Smooth muscle cell (in vitro differentiated cells): ENCODE data around the gene CASZ1. TPM values are rescaled to one million over a fixed set of nuclear protein-coding genes. Genes with fewer than 3 reads are reported as not detected.

Source experiments
- DNase-seq: peaks from one replicate; lab custom pipeline; 2025; ENCODE audit not compliant: unreplicated experiment; lab: John Stamatoyannopoulos, UW
- H2AFZ ChIP-seq: fragments of 200-600 bp; sonication (generic); 2 replicates; pipeline ENCODE4 v1.6.0; 2016; ENCODE audit warnings: antibody characterized with exemption, low read depth, mild to moderate bottlenecking
- H3F3A ChIP-seq: fragments of 200-600 bp; sonication (generic); 2 replicates; pipeline ENCODE4 v1.6.0; 2017; ENCODE audit warnings: antibody characterized with exemption, low read depth
- H3K27ac ChIP-seq: fragments of 200-600 bp; sonication (generic); 2 replicates; pipeline ENCODE4 v1.5.1; 2016; ENCODE audit warnings: low read depth, mild to moderate bottlenecking
- H3K27me3 ChIP-seq: fragments of 200-600 bp; sonication (generic); 2 replicates; pipeline ENCODE4 v1.6.1; 2016; ENCODE audit warnings: low read depth, mild to moderate bottlenecking
- H3K36me3 ChIP-seq: fragments of 200-600 bp; sonication (generic); 2 replicates; pipeline ENCODE4 v1.5.1; 2016; ENCODE audit warnings: low read depth
- H3K4me1 ChIP-seq: fragments of 200-600 bp; sonication (generic); 2 replicates; pipeline ENCODE4 v1.5.1; 2016; ENCODE audit warnings: low read depth
- H3K4me2 ChIP-seq: fragments of 200-600 bp; sonication (generic); 2 replicates; pipeline ENCODE4 v1.6.0; 2016; ENCODE audit warnings: mild to moderate bottlenecking
- H3K4me3 ChIP-seq: fragments of 200-600 bp; sonication (generic); 2 replicates; pipeline ENCODE4 v1.5.1; 2016; ENCODE audit warnings: mild to moderate bottlenecking
- H3K79me2 ChIP-seq: fragments of 200-600 bp; sonication (generic); 2 replicates; pipeline ENCODE4 v1.6.0; 2016; ENCODE audit warnings: low read depth, mild to moderate bottlenecking
- H3K9ac ChIP-seq: fragments of 200-600 bp; sonication (generic); 2 replicates; pipeline ENCODE4 v1.6.0; 2016; ENCODE audit warnings: low read depth
- H3K9me3 ChIP-seq: fragments of 200-600 bp; sonication (generic); replicated peaks from 2 replicates; pipeline ENCODE4 v1.5.1; 2016; ENCODE audit warnings: low read depth
- H4K20me1 ChIP-seq: fragments of 200-600 bp; sonication (generic); 2 replicates; pipeline ENCODE4 v1.6.0; 2016; ENCODE audit warnings: low read depth
- WGBS: methylation state at CpG from one replicate; pipeline ENCODE4 v1.1.7; 2016; ENCODE audit warnings: low lambda C conversion rate; 5-methylcytosine and 5-hydroxymethylcytosine counted together
- polyA plus RNA-seq: library from polyadenylated mRNA; unstranded; fragments of >200 nt; fragmentation: Nextera tagmentation; extraction: Ambion mirVana; gene quantifications from 2 replicates; pipeline ENCODE4 v1.2.1, GENCODE V29; 2016
- total RNA-seq: library from RNA; depleted of rRNA; stranded (reverse); fragments of >200 nt; gene quantifications from 2 replicates; pipeline ENCODE4 v1.2.3, GENCODE V29; 2014
- TF ChIP-seq, protein P1 (sequence below): fragments of 200-600 bp; sonication (generic); IDR thresholded peaks from 2 replicates; pipeline ENCODE4 v1.5.1; 2017; ENCODE audit warnings: borderline replicate concordance, mild to moderate bottlenecking, antibody characterized with exemption; ENCODE audit not compliant: insufficient read depth, poor library complexity, severe bottlenecking

The CASZ1 gene
- total and polyA plus RNA-seq, 2 experiments from 2014 or later: 0.70 to 1.9 TPM

DNA sequence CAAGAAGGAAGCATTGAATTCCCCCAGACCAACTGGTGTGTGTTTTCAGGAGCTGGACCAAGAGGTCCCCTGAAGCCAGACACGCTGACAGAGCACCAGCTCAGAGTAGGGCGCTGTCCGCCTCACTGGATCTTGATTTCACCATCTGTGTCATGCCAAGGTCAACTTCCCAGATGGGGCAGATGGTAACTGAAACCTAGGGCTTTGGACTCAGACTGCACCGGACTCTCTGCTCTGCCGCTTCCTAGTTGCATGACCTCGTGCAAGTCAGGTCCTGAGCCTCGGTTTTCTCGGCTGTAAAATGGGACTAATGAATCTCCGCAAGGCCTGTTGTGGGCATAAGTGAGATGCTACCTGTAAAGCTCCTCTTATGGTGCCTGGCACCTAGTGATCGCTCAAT, 17.9 kb upstream of the CASZ1 start:
- H4K20me1 ChIP-seq: no peaks in the 10 kb centered on the region
- H3K9ac ChIP-seq: no peak overlapping the region
- no peaks in the 10 kb centered on the region for H3K4me1 ChIP-seq
- H3K36me3 ChIP-seq: no peaks in the 10 kb centered on the region
- DNase-seq: no peak
- no peak overlapping the region for H3K27ac ChIP-seq
- 94% methylated on average over 10 of the region's 10 CpGs for WGBS
- H3K9me3 ChIP-seq: no peaks in the 10 kb centered on the region
- no peaks in the 10 kb centered on the region for H3F3A ChIP-seq
- no peak overlapping the region for H3K4me3 ChIP-seq
- no peak overlapping the region for H3K4me2 ChIP-seq
- peaks cover 10% of the 10 kb centered on the region for H3K27me3 ChIP-seq
- TF ChIP-seq, protein P1, sequence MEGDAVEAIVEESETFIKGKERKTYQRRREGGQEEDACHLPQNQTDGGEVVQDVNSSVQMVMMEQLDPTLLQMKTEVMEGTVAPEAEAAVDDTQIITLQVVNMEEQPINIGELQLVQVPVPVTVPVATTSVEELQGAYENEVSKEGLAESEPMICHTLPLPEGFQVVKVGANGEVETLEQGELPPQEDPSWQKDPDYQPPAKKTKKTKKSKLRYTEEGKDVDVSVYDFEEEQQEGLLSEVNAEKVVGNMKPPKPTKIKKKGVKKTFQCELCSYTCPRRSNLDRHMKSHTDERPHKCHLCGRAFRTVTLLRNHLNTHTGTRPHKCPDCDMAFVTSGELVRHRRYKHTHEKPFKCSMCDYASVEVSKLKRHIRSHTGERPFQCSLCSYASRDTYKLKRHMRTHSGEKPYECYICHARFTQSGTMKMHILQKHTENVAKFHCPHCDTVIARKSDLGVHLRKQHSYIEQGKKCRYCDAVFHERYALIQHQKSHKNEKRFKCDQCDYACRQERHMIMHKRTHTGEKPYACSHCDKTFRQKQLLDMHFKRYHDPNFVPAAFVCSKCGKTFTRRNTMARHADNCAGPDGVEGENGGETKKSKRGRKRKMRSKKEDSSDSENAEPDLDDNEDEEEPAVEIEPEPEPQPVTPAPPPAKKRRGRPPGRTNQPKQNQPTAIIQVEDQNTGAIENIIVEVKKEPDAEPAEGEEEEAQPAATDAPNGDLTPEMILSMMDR: no peak
- no peaks in the 10 kb centered on the region for H3K79me2 ChIP-seq
- H2AFZ ChIP-seq: no peak overlapping the region

DNA sequence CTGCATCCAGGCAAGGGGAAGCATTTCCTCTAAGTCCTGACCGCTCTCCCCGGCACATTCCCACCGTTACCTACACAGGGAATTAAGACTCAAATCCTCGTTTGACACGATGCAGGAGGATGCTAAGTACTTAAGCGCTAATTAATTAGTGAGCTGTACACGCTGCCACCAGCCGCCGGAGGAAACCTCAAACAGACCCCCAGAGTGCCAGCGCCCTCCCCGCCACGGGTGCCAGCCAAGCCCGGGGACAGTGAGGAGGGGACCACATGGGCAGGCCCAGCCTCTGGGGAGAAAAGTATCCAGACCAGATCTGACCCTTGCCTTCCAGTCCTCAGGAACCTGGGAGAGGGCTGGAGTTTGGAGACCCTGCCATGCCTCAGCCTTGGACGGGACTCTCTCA, 17.4 kb upstream of the CASZ1 start:
- Histone ChIP-seq H3K4me2 (no peak overlapping the region), H3K4me1 (no peaks in the 10 kb centered on the region), H3K9ac (no peak overlapping the region), H4K20me1 (no peaks in the 10 kb centered on the region), H3K27ac (no peak overlapping the region), H3K27me3 (peaks cover 10% of the 10 kb centered on the region), H3K4me3 (no peak overlapping the region), H3F3A (no peaks in the 10 kb centered on the region), H2AFZ (no peak overlapping the region), H3K9me3 (no peaks in the 10 kb centered on the region), H3K79me2 (no peaks in the 10 kb centered on the region), H3K36me3 (no peaks in the 10 kb centered on the region)
- no peak for DNase-seq
- 91% methylated on average over 14 of the region's 14 CpGs for WGBS
- TF ChIP-seq, protein P1: no peak

DNA sequence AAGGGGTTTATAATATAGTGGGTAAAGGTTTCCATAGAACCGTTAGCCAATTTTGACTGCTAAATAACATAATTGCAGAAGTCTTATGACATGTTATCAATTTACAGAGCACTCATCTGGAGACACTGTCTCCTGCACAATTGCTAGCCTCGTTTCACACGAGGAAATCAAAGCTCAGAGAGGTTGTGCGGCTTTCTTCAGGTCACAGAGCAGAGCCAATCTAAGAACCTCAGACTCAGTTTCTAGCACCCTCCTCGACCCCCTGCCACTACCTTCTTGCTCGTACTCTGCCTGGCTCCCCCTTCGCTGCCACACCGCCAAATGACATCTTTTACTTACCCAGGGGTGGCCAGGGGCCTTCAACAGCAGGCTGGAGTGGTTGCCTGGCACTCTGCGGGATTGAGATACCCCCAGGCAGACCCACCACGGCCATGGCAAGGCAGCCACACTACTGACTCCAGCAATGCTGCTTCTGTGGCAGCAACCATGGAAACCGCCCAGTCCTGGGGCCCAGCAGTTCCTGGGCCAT, 16.0 kb upstream of the CASZ1 start:
- Histone ChIP-seq H3K9ac (no peak overlapping the region), H3K4me3 (no peak overlapping the region), H3K27me3 (peaks cover 22% of the 10 kb centered on the region), H4K20me1 (no peaks in the 10 kb centered on the region), H3F3A (no peaks in the 10 kb centered on the region), H3K4me2 (no peak overlapping the region), H3K36me3 (no peaks in the 10 kb centered on the region), H2AFZ (no peak overlapping the region), H3K4me1 (no peaks in the 10 kb centered on the region), H3K79me2 (no peaks in the 10 kb centered on the region), H3K9me3 (no peaks in the 10 kb centered on the region), H3K27ac (no peak overlapping the region)
- no peak for DNase-seq
- 97% methylated on average over 11 of the region's 11 CpGs for WGBS
- TF ChIP-seq, protein P1: no peak

DNA sequence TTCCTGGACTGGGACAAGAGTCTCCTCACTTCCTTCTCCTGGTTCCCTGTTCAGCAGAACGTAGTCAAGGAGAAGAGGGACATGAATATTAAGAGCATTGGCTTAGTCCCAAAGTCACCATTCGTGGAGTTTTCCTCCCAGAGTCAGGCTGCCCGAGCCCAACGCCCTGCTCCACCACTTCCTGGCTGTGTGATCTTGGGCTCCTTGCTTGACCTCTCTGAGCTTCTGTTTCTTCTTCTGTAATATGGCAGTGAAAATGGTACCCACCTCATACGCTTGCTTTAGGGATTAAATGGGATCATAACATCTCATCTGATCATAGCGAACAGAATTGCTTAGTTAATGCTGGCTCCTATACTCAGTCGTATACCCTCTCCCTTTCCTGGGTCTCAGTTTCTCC, 12.0 kb upstream of the CASZ1 start:
- no peaks in the 10 kb centered on the region for H3F3A ChIP-seq
- no peaks in the 10 kb centered on the region for H4K20me1 ChIP-seq
- peaks cover 34% of the 10 kb centered on the region for H3K27me3 ChIP-seq
- DNase-seq: no peak
- no peaks in the 10 kb centered on the region for H3K79me2 ChIP-seq
- TF ChIP-seq, protein P1: no peak
- no peaks in the 10 kb centered on the region for H3K9me3 ChIP-seq
- no peak overlapping the region for H2AFZ ChIP-seq
- no peaks in the 10 kb centered on the region for H3K36me3 ChIP-seq
- no peak overlapping the region for H3K9ac ChIP-seq
- 92% methylated on average over 7 of the region's 7 CpGs for WGBS
- H3K4me3 ChIP-seq: no peak overlapping the region
- no peak overlapping the region for H3K4me2 ChIP-seq
- no peak overlapping the region for H3K27ac ChIP-seq
- H3K4me1 ChIP-seq: no peaks in the 10 kb centered on the region
